Ectodermal cell (in vitro differentiated cells): ENCODE results near the gene SLC30A9. TPM values are rescaled to one million over a fixed set of nuclear protein-coding genes. Genes with fewer than 3 reads are reported as not detected.

ENCODE experiments used
- H3K27ac ChIP-seq: 2 replicates; pipeline ENCODE4 v1.7.0; 2013; ENCODE audit warnings: mild to moderate bottlenecking, low read depth, low read length; ENCODE audit not compliant: insufficient read depth, poor library complexity, severe bottlenecking
- H3K27me3 ChIP-seq: 2 replicates; pipeline ENCODE4 v1.7.0; 2013; ENCODE audit warnings: mild to moderate bottlenecking, low read length; ENCODE audit not compliant: insufficient read depth, control insufficient read depth, poor library complexity, severe bottlenecking
- H3K36me3 ChIP-seq: one replicate; pipeline ENCODE4 v1.7.0; 2013; ENCODE audit warnings: low read length; ENCODE audit not compliant: control insufficient read depth, insufficient read depth
- H3K4me1 ChIP-seq: one replicate; pipeline ENCODE4 v1.7.0; 2013; ENCODE audit warnings: low read length; ENCODE audit not compliant: control insufficient read depth, insufficient read depth
- H3K4me3 ChIP-seq: 2 replicates; pipeline ENCODE4 v1.7.0; 2013; ENCODE audit warnings: low read depth, low read length, control low read depth; ENCODE audit not compliant: insufficient read depth
- H3K9me3 ChIP-seq: 2 replicates; pipeline ENCODE4 v1.7.0; 2013; ENCODE audit warnings: mild to moderate bottlenecking, low read length, moderate library complexity; ENCODE audit not compliant: control insufficient read depth
- WGBS, 2 experiments: methylation state at CpG; one replicate each; pipeline ENCODE4 v1.1.7; 2013; ENCODE audit warnings: missing lambda C conversion rate in 2 of 2; 5-methylcytosine and 5-hydroxymethylcytosine counted together
- polyA plus RNA-seq, 4 experiments: library from polyadenylated mRNA; stranded (reverse); fragments of 50-300 nt; gene quantifications; one replicate each; pipeline ENCODE4 v1.2.3, GENCODE V29; 2013

The SLC30A9 gene
- 89.5 TPM for polyA plus RNA-seq (2013, experiment 1 of 4)
- polyA plus RNA-seq (2013, experiment 2 of 4) = 98.0 TPM
- polyA plus RNA-seq (2013, experiment 3 of 4) = 58.2 TPM
- polyA plus RNA-seq (2013, experiment 4 of 4) = 69.8 TPM

GRCh38 chr4:41990365-41991111, at the start of gene SLC30A9:
Gene SLC30A9, plus strand, starts transcription at chr4:41990530. Its CDS starts 122 bp downstream, at chr4:41990652.
- Histone ChIP-seq H3K27me3 (no peaks in the 10 kb centered on the region), H3K36me3 (no peaks in the 10 kb centered on the region), H3K27ac (peak within 1 kb of the TSS; percentile 58), H3K9me3 (no peaks in the 10 kb centered on the region), H3K4me3 (peak within 1 kb of the TSS; percentile 94), H3K4me1 (peaks cover 11% of the 10 kb centered on the region)
- 0% methylated on average over 64 of the region's 64 CpGs for WGBS, 2 experiments

GRCh38 chr4:41940834-41941233, 49.5 kb upstream of the SLC30A9 start:
- Histone ChIP-seq H3K36me3 (peaks cover 16% of the 10 kb centered on the region), H3K27ac (no peak overlapping the region)

GRCh38 chr4:41943506-41943905, 46.8 kb upstream of the SLC30A9 start:
- Histone ChIP-seq H3K4me3 (no peak overlapping the region), H3K27ac (no peak overlapping the region), H3K36me3 (peaks cover 24% of the 10 kb centered on the region), H3K9me3 (no peaks in the 10 kb centered on the region), H3K4me1 (no peaks in the 10 kb centered on the region), H3K27me3 (no peaks in the 10 kb centered on the region)
- WGBS, 2 experiments = 91 to 100% methylated on average over 2 of the region's 2 CpGs

More at GRCh38 chr4:41940834-41941233, 49.5 kb upstream of the SLC30A9 start:
- Histone ChIP-seq H3K27me3 (no peaks in the 10 kb centered on the region), H3K4me1 (peaks cover 5% of the 10 kb centered on the region), H3K9me3 (no peaks in the 10 kb centered on the region), H3K4me3 (no peak overlapping the region)

GRCh38 chr4:41944089-41944488, 46.2 kb upstream of the SLC30A9 start:
- Histone ChIP-seq H3K27ac (no peak overlapping the region), H3K36me3 (peaks cover 22% of the 10 kb centered on the region), H3K4me3 (no peak overlapping the region), H3K9me3 (no peaks in the 10 kb centered on the region), H3K4me1 (no peaks in the 10 kb centered on the region), H3K27me3 (no peaks in the 10 kb centered on the region)

GRCh38 chr4:41949531-41949930, 40.8 kb upstream of the SLC30A9 start:
- H3K36me3 ChIP-seq = peaks cover 23% of the 10 kb centered on the region
- H3K9me3 ChIP-seq = no peaks in the 10 kb centered on the region
- no peaks in the 10 kb centered on the region for H3K27me3 ChIP-seq
- no peak overlapping the region for H3K27ac ChIP-seq
- 91 to 98% methylated on average over 2 to 3 of the region's 3 CpGs for WGBS, 2 experiments
- no peaks in the 10 kb centered on the region for H3K4me1 ChIP-seq
- H3K4me3 ChIP-seq = no peak overlapping the region

GRCh38 chr4:41957634-41958033, 32.7 kb upstream of the SLC30A9 start:
- no peaks in the 10 kb centered on the region for H3K27me3 ChIP-seq
- no peaks in the 10 kb centered on the region for H3K9me3 ChIP-seq
- no peak overlapping the region for H3K4me3 ChIP-seq
- no peak overlapping the region for H3K27ac ChIP-seq
- WGBS, 2 experiments = 23 to 27% methylated on average over 1 of the region's 1 CpG
- no peaks in the 10 kb centered on the region for H3K36me3 ChIP-seq
- no peaks in the 10 kb centered on the region for H3K4me1 ChIP-seq

- no peaks in the 10 kb centered on the region for H3K27me3 ChIP-seq
- H3K4me1 ChIP-seq = no peaks in the 10 kb centered on the region
- H3K36me3 ChIP-seq = no peaks in the 10 kb centered on the region
- H3K4me3 ChIP-seq = no peak overlapping the region
- 95 to 100% methylated on average over 3 to 4 of the region's 4 CpGs for whole genome bisulfite sequencing, 2 experiments
- no peaks in the 10 kb centered on the region for H3K9me3 ChIP-seq
- no peak overlapping the region for H3K27ac ChIP-seq
Observed at GRCh38 chr4:41963105-41963504, 27.2 kb upstream of the SLC30A9 start.

- Histone ChIP-seq H3K9me3 (no peaks in the 10 kb centered on the region), H3K27me3 (no peaks in the 10 kb centered on the region), H3K4me3 (no peak overlapping the region), H3K36me3 (no peaks in the 10 kb centered on the region), H3K27ac (no peak overlapping the region), H3K4me1 (no peaks in the 10 kb centered on the region)
- WGBS, 2 experiments = no CpG with 5 or more reads among the region's 1 CpG
Observed at GRCh38 chr4:41964401-41964800, 25.9 kb upstream of the SLC30A9 start.

GRCh38 chr4:41967392-41967791, 22.9 kb upstream of the SLC30A9 start:
- Histone ChIP-seq H3K27ac (no peak overlapping the region), H3K9me3 (no peaks in the 10 kb centered on the region), H3K4me1 (no peaks in the 10 kb centered on the region), H3K27me3 (no peaks in the 10 kb centered on the region), H3K36me3 (no peaks in the 10 kb centered on the region), H3K4me3 (no peak overlapping the region)
- 96 to 100% methylated on average over 2 of the region's 2 CpGs for WGBS, 2 experiments

GRCh38 chr4:41969671-41970070, 20.7 kb upstream of the SLC30A9 start:
- Histone ChIP-seq H3K27ac (no peak overlapping the region), H3K4me1 (no peaks in the 10 kb centered on the region), H3K9me3 (no peaks in the 10 kb centered on the region), H3K36me3 (no peaks in the 10 kb centered on the region), H3K27me3 (no peaks in the 10 kb centered on the region), H3K4me3 (no peak overlapping the region)
